Ishikawa (cell line): ENCODE results near the gene FSTL4.

Experiments used
- CEBPB ChIP-seq: IDR thresholded peaks from 2 replicates; pipeline ENCODE4 v1.6.1; 2012
- CREB1 ChIP-seq: IDR thresholded peaks from 2 replicates; pipeline ENCODE4 v1.6.1; 2012; ENCODE audit warnings: low read depth
- EGR1 ChIP-seq: IDR thresholded peaks from 2 replicates; pipeline ENCODE4 v1.6.1; 2012
- EP300 ChIP-seq: IDR thresholded peaks from 2 replicates; pipeline ENCODE4 v1.6.1; 2012; ENCODE audit warnings: borderline replicate concordance
- FOXM1 ChIP-seq: IDR thresholded peaks from 2 replicates; pipeline ENCODE4 v1.6.1; 2012; ENCODE audit warnings: low read depth, borderline replicate concordance
- NFIC ChIP-seq: IDR thresholded peaks from 2 replicates; pipeline ENCODE4 v1.6.1; 2012
- RAD21 ChIP-seq: IDR thresholded peaks from 2 replicates; pipeline ENCODE4 v1.6.1; 2012; ENCODE audit warnings: low read depth
- TAF1 ChIP-seq: IDR thresholded peaks from 2 replicates; pipeline ENCODE4 v1.6.1; 2012; ENCODE audit warnings: low read depth, mild to moderate bottlenecking
- TCF12 ChIP-seq: IDR thresholded peaks from 2 replicates; pipeline ENCODE4 v1.6.1; 2012; ENCODE audit warnings: low read depth
- TEAD4 ChIP-seq: IDR thresholded peaks from 2 replicates; pipeline ENCODE4 v1.6.1; 2012
- YY1 ChIP-seq: IDR thresholded peaks from 2 replicates; pipeline ENCODE4 v1.6.1; 2012; ENCODE audit warnings: low read depth
- ZBTB7A ChIP-seq: IDR thresholded peaks from 2 replicates; pipeline ENCODE4 v1.6.1; 2012; ENCODE audit warnings: low read depth
- TF ChIP-seq, protein P1 (sequence below): IDR thresholded peaks from 2 replicates; pipeline ENCODE4 v1.6.1; 2012
- TF ChIP-seq, protein P2 (sequence below): IDR thresholded peaks from 2 replicates; pipeline ENCODE4 v1.6.1; 2012
- TF ChIP-seq, protein P3 (sequence below): IDR thresholded peaks from 2 replicates; pipeline ENCODE4 v1.6.1; 2012; ENCODE audit warnings: low read depth, mild to moderate bottlenecking

FSTL4 gene

DNA sequence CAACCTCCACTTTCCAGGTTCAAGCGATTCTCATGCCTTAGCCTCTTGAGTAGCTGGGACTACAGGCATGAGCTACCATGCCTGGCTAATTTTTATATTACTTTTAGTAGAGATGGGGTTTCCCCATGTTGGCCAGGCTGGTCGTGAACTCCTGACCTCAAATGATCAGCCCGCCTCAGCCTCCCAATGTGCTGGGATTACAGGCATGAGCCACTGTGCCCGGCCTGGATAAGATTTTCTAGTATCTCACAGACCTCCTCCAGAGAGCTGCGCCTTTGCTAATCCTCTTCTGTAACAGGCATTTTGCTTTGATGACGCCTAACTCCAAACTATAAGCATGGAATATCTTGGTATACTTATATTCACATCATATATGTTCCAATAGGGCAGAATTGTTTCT, 99.4 kb downstream of the FSTL4 start:
- TF ChIP-seq NFIC, result no peak
- TF ChIP-seq, protein P1, sequence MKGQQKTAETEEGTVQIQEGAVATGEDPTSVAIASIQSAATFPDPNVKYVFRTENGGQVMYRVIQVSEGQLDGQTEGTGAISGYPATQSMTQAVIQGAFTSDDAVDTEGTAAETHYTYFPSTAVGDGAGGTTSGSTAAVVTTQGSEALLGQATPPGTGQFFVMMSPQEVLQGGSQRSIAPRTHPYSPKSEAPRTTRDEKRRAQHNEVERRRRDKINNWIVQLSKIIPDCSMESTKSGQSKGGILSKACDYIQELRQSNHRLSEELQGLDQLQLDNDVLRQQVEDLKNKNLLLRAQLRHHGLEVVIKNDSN, result no peak
- no peak for TF ChIP-seq EP300
- TF ChIP-seq CEBPB, result no peak
- TF ChIP-seq, protein P2, sequence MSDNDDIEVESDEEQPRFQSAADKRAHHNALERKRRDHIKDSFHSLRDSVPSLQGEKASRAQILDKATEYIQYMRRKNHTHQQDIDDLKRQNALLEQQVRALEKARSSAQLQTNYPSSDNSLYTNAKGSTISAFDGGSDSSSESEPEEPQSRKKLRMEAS, result no peak
- no peak for TF ChIP-seq CREB1
- TF ChIP-seq EGR1, result no peak
- TF ChIP-seq RAD21, result no peak
- TF ChIP-seq ZBTB7A, result no peak
- no peak for TF ChIP-seq TAF1

DNA sequence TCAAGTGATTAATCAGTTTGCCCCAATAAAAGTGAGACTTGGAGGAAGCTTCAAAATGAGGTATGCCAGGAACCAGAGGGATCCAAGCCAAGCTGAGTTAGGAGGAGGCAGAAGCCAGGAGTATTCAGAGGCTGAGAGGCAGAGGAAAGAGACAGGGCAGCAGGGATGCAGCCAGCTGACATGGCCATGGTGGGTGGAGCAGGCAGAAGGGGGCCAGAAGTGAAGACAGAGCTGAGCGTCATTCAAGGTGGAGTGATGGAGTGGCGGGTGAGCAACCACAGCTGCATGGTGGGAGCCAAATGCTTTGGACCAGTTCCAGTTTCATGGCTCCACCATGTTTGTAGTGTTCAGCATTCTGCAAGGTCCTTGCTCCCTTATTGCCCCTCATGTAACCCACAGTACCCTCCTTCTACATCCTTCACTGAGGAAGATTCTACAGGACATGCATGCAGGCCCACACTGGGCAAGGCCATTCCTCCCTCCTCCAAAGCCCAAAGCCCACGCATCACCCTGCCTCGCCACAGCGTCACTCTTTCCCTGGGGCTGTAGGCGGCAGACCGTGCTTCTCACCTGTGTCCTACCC, 100.6 kb downstream of the FSTL4 start:
- TF ChIP-seq, protein P3, sequence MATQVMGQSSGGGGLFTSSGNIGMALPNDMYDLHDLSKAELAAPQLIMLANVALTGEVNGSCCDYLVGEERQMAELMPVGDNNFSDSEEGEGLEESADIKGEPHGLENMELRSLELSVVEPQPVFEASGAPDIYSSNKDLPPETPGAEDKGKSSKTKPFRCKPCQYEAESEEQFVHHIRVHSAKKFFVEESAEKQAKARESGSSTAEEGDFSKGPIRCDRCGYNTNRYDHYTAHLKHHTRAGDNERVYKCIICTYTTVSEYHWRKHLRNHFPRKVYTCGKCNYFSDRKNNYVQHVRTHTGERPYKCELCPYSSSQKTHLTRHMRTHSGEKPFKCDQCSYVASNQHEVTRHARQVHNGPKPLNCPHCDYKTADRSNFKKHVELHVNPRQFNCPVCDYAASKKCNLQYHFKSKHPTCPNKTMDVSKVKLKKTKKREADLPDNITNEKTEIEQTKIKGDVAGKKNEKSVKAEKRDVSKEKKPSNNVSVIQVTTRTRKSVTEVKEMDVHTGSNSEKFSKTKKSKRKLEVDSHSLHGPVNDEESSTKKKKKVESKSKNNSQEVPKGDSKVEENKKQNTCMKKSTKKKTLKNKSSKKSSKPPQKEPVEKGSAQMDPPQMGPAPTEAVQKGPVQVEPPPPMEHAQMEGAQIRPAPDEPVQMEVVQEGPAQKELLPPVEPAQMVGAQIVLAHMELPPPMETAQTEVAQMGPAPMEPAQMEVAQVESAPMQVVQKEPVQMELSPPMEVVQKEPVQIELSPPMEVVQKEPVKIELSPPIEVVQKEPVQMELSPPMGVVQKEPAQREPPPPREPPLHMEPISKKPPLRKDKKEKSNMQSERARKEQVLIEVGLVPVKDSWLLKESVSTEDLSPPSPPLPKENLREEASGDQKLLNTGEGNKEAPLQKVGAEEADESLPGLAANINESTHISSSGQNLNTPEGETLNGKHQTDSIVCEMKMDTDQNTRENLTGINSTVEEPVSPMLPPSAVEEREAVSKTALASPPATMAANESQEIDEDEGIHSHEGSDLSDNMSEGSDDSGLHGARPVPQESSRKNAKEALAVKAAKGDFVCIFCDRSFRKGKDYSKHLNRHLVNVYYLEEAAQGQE, result no peak
- TF ChIP-seq, protein P2, result no peak
- TF ChIP-seq EGR1, result no peak

DNA sequence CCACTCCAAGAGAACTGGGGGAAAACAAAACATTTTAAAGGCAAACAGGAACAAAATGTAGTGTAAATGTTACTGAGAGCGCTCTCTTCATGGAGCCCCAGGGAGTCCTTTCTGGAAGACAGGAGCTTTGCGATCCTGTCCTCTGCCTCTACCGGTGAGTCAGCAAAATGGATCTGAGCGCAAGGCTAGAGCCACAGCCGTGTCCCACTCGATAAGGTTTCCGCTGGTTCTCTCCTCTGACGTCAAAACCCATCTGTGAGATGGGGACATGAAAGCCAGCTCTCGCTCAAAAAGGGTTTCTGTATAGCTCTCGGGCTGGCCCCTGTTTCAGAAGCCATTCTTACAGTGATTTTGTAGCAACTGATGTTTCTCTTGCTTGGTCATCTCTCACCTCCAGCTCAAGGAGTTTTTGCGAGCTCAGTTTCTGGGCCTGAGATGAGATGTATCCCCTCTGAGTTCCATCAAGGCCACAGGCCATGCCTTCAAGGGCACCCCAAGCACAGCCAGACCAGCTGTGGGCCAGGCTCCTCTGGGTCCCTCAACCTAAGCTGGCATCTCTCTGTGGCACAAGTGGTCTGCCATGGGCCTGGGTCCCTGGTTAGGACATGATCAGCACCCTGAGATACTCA, 101.6 kb downstream of the FSTL4 start:
- TF ChIP-seq ZBTB7A (no peak), CEBPB (no peak), NFIC (no peak), EP300 (no peak), EGR1 (no peak), YY1 (no peak), TAF1 (no peak), CREB1 (no peak), TCF12 (no peak)
- TF ChIP-seq, protein P1, result no peak
- TF ChIP-seq, protein P3, result no peak
- TF ChIP-seq, protein P2, result no peak

DNA sequence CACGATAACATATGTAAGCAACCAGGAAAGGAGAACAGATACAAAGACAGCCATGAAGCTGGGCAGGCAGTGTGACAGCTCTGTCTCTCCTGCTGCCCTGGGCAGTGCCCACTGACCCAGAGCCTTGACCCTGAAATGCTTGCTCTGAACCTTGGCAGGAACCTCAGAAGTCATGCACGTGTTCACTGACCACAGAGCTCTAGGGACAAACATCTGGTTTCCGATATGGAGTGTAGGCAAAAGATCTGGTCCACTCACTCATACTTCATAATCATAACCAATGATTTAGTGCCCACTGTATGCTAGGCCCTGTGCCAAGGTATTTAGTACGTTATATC, 102.6 kb downstream of the FSTL4 start:
- TF ChIP-seq TEAD4, result no peak
- TF ChIP-seq FOXM1, result no peak
- TF ChIP-seq, protein P1, result no peak
- TF ChIP-seq RAD21, result no peak
- TF ChIP-seq EP300, result no peak

DNA sequence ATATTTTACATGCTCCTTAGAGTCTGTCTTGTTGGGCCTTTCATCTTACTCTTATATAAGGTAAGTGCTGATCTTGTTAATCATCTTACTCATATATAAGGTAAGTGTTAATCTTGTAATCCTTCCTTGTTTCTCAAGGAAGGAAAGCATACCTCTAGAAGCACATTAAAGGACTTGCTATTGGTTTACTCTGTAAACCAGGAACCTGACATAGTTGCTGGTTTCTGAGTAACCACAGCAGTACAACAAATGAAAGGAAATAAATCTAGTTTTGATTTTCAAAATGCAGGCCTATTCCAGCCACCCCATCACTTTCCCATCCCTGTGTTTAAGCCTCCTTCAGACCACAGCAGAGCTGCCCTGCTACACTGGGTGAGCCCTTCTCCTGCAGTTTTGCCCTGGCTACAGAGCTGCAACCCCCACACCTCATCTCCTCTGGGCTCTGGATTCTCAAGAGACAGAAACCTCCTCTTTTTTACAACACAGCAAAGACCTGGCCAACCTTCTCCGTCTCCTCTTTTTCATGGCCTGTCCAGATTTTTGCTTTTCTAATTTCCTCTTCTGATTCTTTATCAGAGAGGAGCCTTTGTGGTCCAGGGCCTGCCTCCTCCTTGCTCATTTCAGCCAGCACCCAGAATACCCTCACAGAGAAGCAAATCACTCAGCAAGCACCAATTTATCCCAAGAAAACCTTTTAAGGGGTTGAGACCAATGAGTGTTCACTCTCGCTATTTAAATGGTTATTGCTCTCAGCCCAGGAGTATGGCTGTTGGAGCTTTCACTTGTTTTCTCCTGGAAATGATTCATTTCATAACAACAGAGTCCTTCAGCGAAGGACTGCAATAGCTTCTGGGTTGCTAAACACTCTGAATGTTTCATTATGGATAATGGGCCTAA, 103.2 kb downstream of the FSTL4 start:
- no peak for TF ChIP-seq ZBTB7A

GRCh38 chr5:133508331-133508730, 104.0 kb downstream of the FSTL4 start:
- no peak for TF ChIP-seq CEBPB
- TF ChIP-seq CREB1, result no peak
- no peak for TF ChIP-seq YY1
